Hematopoietic multipotent progenitor cell (in vitro differentiated cells): ENCODE results near the gene STUB1. TPM values are rescaled to one million over a fixed set of nuclear protein-coding genes. Genes with fewer than 3 reads are reported as not detected.

Experiments used
- DNase-seq, 3 donors: peaks; one replicate each; pipeline ENCODE4 v3.0.0-alpha.2; 2011 to 2015; ENCODE audit warnings: low read depth in 2 of 3, low spot score in 2 of 3
- total RNA-seq: library from RNA; depleted of rRNA; stranded (reverse); fragments of >200 nt; gene quantifications from one replicate; pipeline ENCODE4 v1.2.3, GENCODE V29; 2012

STUB1 gene
- total RNA-seq, 1 donor, result 73.2 TPM

DNA sequence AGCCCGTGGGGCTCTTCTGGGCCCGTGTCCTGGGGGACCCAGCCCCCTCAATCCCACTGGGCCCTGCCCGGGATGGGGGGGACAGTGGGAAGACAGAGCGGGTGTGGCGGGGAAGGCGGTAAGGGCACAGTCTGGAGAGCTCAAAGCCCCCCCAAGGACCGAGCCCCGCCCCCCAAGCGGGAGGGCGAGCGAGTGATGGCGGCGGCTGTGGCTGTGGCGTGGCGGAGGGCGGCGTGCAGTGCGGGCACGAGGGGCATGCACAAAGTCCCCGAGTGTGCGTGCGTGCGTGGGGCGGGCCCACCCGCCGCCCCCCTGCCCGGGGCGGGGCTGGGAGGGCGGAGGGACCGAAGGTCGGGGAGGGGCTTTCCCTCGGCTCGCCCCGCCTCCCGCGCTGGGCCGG, 13.6 kb downstream of the STUB1 start:
- DNase-seq, result no peak

DNA sequence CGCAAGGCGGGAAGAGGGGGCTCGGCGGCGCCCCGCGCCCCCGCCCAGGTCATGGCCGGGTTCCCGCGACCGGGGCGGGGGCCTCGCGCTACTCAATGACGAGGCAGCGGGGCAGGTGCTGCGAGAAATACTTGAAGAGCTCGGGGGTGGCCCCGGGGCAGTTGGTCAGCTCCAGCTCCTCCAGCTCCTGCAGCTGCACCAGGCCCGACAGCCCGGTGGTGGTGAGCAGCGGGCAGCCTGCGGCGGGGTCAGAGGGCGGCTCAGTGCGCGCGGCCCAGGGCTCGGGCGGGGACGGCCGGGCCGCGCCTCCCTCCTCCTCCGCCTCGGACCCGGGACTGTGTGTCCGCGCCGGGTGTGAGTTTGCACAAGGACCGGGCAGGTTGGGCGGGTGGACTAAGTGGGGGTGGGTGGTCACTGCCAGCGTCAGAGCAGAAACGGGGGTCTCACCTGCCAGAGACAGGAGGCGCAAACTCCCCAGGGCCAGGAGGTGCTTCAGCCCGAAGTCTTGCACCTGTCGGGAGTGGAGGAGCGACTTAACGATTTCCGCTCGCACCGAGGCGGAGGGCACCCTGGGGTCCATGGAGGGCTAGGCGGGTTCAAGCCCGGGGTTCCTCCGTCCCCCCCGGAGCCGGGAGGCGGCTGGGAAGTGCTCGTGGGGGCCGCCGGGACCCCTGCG, 14.1 kb downstream of the STUB1 start:
- no peak for DNase-seq

DNA sequence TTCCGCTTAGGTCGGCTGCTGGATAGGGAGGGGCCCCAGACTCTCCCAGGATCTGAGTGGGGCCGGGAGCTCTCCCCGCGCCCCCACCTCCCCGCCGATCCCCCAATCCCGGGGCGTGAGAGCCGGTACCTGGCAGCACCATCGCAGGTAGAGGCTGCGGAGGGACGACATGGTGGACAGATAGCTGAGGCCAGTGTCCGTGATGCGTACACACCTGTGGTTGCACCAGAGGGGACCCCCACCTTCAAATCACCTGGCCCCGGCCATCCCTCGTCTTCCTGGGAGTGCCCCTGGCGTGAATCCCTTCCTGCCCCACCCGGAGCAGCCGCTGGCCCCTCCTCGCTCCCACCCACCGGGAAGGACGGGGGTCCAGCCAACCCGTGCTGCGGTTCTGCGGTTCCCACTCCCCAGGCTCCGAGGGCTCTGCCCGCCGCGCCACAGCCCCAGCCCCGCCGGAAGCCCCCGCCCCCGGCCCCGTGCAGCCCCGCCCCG, 14.7 kb downstream of the STUB1 start:
- no peak for DNase-seq

DNA sequence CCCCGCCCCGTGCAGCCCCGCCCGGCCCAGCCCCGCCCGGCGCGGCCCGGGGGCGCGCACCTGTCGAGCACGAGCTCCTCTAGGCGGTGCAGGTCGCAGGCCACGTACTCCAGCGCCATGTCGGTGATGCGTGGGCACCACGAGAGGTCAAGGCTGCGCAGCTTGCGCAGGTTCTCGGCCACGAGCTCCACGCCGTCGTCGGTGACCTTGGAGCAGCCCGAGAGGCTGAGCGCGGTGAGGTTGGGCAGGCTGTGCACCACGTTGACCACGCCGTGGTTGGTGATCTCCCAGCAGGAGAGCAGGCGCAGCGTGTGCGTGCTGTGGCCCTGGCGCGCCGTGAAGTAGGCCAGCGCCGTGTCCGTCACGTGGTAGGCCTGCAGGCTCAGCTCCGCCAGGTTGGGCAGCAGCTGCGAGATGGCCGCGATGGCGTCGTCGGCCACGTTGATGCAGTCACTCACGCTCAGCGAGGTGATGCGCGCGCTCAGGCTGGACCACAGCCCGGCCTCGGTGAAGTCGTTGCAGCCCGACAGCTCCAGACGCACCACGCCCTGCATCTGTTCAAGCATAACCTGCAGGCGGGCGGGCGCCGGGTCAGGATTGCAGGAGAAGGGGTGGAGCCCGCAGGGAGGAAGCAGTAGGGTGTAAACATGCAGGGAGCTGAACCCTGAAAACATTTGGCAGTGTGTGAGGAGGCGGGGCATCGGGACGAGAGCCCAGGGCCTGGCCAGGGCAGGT, 15.3 kb downstream of the STUB1 start:
- DNase-seq, result peak in 1 of 3 donors; percentile 53

DNA sequence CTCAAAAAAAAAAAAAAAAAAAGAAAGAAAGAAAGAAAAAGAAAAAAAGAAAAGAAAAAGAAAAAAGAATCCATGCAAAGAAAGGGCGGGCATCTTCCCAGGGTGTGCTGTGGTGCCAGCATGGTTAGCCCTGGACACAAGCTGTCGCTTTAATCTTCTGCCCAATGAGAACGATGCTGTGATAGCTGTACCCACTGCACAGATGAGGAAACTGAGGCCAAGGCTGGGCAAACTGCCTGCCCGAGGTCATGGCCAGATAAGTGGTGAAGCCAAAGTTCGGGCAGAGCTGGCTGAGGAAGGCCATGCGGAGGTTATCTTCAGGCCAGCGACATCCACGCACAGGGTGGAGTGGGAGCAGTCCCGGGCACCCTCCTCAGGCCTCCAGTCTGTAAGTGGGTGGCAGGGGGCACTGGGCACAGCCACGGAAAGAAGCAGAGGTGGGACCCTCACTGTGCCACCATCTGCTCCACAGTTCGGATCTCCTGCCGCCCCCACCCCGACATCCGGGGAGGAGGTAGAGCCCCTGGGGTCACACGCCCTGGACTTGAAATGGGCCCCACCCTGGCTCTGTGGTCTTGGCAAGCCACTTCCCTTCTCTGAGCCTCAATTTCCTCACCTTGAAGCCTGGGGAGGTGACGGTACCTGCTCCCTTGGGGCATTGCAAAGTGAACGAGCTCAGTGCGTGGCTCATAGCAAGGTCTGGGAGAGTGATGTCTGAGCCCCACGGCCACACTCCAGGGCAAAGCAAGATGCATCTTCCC, 18.9 kb downstream of the STUB1 start:
- DNase-seq, result no peak

DNA sequence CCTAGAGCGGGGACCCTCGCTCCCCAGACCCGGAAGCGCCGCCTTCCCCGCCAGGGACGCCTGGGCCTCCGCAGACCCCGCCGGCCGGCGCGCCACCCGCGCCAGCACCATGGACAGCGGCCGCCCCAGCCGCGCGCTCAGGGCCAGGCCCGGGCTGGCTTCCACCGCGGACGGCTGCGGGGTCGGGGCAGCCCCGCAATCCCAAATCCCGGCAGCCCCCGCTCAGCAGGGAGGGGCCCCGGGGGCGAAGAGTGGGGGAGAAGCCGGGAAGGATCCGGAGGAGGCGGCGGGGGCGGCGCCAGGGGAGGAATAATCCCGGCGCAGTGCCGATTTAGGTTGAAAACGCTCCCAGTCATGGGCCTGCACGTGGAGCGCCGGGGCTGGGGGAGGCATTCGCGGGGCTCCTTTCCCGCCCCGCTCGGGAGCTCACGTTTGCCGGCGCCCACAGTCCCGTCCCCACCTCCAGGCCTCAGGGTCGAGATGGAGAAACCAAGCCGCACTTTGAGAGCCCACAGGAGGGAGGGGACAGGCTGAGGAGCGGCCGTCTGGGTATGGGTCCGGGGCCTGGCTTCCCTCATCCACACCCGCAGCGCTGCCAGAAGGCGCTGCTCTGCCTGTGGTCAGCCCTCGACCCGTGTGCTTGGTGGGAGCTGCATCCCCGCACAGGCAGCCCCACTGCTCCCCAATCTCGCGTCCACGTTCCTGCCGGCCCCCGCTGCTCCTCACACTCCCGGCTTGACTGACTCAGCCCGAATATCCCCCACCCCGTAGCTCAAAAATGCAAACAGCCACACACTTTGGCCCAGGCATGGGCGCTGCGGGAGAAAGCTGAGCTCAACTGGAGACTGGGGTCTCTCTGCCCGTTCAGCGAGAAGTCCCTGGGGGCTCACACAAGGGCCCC, 20.7 kb downstream of the STUB1 start:
- DNase-seq, result peak in 1 of 3 donors; percentile 43

DNA sequence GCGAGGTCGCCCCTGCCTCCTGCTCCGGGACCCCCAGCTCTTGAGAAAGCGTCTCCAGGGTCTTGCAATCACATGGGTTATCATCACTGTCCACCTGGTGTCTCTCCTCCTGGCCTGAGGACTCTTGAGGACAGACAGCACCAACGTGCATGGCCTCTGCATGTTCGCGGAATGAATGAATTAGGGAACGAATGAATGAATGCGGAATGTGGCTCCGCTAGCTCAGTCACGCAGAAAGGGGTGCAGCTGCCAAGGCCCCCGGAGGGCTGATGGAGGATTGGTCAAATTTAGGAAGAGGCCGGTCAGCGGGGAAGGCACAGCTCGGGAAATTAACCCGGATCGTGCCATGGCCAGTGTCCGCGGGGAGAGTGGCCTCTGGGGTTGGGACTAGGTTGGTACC, 22.1 kb downstream of the STUB1 start:
- no peak for DNase-seq

DNA sequence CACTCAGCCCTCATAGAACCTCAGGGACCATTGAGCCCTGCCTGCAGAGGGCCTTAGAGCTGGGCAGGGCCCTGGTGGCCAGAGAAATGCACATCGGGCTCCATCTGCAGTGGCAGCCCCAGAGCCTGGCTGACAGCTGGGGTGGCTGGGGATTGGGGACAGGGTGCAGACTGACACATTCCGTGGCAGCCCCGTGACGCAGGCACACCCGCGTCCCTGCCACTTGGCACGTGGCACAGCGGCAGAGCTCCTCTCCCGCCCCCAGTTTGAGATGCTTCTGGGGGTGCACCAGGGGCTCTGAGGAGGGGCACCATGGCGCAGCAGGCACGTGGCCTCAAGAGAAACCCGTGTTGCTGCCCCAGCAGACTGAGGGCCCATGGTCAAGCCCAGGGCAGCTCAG, 23.2 kb downstream of the STUB1 start:
- DNase-seq, result no peak

DNA sequence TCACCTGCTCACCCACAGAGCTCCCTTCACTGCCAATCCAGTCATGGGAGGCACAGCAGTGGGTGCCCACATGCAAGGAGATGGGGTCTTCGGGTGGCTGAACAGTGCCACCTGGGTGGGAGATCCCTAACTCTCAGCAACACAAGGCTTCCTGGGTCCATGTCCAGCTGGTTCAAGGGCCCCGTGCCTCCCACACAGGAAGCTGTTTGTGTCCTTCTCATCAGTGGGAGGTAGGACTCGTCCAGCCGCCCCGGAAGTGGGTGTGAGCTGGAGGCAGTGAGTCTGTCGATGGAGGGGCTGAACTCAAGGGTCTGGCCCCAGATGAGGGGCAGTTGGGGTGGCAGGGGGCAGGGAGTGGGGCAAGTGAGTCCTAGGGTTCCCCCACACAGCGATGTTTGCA, 23.8 kb downstream of the STUB1 start:
- no peak for DNase-seq

DNA sequence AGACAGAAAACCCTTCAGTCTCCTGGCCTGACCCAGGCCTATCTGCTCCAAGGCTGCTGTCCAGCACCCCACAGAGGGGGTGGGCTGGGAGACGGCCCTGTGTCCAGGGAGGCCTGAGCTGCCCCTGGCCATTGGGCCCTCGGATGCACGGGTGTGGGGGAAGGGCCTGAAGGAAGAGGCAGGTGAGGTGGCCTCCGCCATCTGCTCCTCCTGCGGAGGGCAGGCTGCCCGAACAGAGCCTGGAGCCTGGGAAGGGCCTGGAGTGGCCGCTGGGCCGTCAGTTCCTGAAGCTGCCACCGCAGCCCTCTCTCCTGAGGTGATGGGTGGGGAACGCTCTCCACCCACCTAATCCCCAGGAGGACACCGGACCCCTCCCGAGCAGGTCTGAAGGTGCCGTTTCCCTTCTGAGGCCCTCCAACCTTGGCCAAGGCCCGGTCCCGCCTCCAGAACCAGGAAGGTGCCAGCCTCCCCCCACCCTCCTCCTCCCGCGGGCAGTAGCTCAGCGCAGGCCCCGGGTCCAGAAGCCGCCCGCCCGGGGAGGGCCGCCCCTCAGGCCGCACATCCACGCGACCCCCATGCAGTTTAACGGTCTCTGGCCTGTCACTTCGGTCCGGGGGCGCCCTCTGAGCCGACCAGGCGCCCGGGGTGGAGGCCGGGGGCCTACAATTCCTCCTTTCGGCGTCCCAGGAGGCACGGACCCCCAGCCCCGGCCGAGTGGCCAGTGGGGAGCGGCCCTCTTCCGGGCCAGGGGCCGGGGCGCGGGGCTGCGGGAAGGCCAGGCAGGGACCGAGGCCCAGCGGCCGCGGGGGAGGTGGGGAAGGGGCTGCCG, 24.6 kb downstream of the STUB1 start:
- DNase-seq, result no peak

DNA sequence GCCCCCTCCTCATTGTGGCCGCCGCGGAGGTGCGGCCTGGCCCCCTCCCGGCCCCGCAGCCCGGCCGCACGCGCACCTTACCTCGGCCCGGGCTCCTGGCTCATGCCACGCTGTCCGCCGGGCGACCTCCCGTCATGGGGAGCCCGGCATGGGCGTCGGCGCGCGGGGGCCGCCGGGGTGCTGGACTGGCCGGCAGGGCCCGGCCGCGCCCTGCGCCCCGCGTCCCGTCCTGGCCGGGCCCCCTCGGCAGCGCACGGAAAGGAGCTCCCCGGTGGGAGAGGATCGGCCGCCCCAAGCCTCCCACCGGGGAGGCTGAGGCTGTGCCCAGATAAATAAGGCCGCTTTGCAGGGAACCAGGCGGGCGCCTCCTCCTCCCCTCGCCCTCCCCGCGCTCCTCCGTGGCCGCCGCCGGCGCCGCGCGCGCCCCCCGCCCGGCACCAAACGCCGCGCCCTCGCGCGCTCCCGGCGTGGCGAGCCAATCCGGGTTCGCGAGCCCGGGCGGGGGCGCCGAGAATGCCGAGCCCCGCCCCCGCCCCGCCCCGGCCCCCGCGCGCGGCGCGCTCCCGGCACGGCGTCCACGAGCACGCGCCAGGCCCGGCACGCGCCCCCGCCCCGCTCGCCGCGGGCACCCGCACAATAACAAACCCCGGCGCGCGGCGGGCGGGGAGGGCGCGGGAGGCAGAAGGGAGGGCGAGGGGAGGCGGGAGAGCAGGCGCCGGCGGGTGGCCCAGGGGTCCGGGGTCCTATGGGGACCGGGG, 25.4 kb downstream of the STUB1 start, which contains the start of gene FBXL16:
FBXL16 (minus strand) TSS at position 371 of the 758 bp plus-strand sequence. CDS start 8,396 bp downstream, outside the sequence.
- no peak for DNase-seq

DNA sequence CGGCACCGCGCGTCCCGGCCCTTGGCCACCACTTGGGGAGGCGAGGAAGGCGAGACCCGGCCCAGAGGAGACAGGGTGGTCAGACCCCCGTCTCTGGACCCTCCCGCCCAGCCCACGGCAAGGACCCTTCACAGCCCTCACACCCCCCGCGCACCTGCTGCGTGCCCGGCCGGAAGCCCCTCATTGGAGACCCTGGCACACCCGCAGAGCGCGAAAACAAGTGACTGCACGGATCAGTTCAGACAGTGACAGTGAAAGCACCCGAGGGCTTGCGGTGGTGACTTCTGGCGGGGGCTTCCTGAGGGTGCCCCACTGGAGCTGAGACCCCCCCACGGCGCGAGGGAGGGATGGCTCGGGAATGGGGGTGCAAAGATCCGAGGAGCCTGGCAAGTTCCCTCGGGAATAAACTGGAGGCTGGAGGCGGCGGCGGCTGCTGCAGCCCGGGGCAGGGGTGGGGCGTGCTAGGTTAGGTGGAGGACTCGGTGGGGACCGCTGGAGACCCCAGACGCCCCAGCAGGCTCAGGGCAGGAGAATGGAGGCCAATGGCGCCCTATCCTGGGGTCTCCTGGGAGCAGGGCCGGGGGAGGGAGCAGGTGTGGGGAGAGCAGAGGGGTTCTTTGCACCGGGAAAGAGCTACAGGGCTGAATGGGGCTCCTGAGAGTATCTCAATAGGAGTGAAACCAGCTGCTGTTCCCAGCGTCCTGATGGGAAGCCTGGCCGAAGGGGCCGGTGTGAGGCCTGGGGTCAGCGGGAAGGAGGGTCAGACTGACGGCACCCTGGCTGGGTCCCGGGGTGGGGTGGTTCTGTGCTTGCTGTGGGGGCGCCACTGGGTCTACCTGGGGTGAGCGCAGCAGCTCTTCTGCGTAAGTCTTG, 26.2 kb downstream of the STUB1 start:
- no peak for DNase-seq

DNA sequence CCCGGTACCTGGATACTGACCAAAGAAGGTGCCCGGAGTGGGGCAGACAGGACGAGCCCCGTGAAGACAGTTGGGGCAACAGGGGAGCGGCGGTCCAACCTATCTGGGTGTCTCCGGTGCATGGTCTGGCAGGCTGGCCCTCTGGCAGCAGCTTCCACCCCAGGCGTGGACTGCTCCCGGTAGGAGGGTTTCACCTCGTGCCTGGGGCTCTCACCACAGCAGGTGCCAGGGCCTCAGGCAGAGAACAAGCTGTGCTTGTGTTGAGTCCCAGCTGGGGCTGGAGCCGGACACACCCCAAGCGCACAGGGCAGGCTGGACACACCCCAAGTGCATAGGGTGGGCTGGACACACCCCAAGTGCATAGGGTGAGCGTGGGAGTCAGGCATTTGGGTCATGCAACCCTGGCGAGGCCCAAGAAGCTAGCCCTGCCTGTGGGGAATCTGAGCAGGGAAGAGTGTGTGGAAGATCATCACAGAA, 26.9 kb downstream of the STUB1 start:
- DNase-seq, result no peak

DNA sequence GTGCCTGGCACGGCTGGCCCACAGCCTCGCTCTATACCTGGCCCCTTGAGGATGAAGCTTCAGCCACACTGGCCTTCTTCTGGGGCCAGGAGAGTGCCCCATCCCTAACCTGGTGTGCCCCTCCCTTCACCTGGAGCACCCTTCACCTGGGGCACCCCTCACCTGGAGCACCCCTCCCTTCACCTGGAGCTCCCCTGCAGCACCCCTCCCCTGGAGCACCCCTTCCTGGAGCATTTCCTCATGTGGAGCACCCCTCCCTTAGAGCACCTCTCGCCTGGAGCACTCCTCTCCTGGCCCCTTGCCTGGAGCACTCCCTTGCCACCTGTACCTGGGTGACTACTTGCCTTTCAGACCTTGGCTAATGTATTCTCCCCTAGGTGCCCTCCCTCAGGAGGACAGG, 27.8 kb downstream of the STUB1 start:
- no peak for DNase-seq

DNA sequence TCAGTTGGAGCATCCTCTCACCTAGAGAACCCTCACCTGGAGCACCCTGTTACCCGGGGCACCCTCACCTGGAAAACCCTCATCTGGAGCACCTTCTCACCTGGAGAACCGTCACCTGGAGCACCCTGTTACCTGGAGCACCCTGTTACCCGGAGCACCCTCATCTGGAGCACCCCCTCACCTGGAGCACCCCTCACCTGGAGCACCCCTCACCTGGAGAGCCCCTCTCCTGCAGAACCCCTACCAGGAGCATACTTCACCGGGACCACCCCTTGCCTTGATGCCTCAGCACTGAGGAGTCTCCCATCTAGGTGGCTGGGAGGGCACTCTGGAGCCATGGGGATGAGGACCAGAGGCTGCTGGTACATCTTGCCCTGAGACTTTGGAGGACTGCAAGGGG, 28.7 kb downstream of the STUB1 start:
- DNase-seq, result no peak

DNA sequence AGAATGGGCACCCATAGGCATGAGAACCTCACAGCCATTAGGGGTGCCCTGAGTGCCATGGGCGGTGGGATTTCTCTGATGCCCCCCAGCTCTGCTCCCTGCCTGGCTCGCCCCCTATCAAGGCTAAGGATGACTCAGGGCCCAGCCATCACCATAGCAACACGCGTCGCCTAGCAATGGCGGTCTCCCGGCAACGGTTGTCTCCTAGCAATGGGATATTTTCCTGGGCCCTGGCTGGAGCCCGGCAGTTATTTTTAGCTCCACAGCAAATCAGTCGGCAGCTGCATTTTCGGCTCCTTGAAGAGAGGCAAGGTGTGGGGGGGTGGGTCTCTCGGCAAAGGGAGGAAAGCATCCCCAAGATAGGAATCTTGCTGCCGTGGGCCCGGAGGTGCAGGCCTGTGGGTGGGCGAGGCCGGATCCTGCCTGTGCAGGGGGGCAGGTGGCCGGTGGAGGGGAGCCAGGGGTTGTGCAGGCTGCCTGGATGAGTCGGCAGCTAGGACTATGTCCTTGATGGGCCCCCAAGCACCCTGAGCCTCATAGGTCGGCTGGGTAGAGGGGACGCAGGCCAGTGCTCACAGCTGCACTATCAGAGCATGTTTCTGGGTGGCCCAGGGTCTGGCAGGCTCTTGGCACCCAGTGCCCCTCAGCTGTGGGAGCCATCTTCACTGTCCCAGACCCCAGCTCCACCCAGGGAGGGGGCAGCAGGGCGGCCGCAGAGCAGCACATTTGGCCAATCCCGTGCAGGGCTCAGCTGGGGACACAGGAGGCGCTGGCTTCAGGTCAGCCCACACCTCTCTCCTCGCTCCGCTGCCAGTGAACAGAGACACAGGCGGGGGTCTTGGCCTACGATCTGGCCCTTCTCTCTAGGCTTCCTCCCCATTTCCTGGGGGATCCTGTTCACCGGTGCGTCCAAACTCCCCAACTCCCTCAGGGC, 29.6 kb downstream of the STUB1 start:
- DNase-seq, result no peak
